CD14-positive monocyte (primary cell): ENCODE data around the gene NOCT. TPM values are rescaled to one million over a fixed set of nuclear protein-coding genes. Genes with fewer than 3 reads are reported as not detected.

Experiments
- DNase-seq, 3 donors: peaks; one replicate each; pipeline ENCODE4 v3.0.0-alpha.2; 2011 to 2022
- H2AFZ ChIP-seq: 2 replicates; pipeline ENCODE4 v1.6.0; 2012; ENCODE audit warnings: mild to moderate bottlenecking, low read depth, low read length, inconsistent platforms; ENCODE audit not compliant: insufficient read depth, poor library complexity, severe bottlenecking
- H3K27ac ChIP-seq, 2 donors: 1 replicate in 1 of 2; 2 replicates in 1 of 2; pipeline ENCODE4 v1.5.1; 2012 to 2013; ENCODE audit warnings: low read length in 2 of 2, control low read depth in 1 of 2, inconsistent platforms in 1 of 2, low read depth in 1 of 2, mild to moderate bottlenecking in 1 of 2
- H3K27me3 ChIP-seq, 2 donors: one replicate each; pipeline versions ENCODE4 v1.6.0 to v1.6.1; 2011 to 2013; ENCODE audit warnings: low read length in 2 of 2; ENCODE audit not compliant: control insufficient read depth in 2 of 2, insufficient read depth in 2 of 2
- H3K36me3 ChIP-seq, 2 donors: replicated peaks in 1 of 2; 1 replicate in 1 of 2; 2 replicates in 1 of 2; pipeline versions ENCODE4 v1.5.1 to v1.6.1; 2012 to 2013; ENCODE audit warnings: low read length in 2 of 2, control low read depth in 1 of 2, inconsistent platforms in 1 of 2, mild to moderate bottlenecking in 1 of 2; ENCODE audit not compliant: insufficient read depth in 2 of 2, control insufficient read depth in 1 of 2
- H3K4me1 ChIP-seq, 2 donors: 1 replicate in 1 of 2; 2 replicates in 1 of 2; pipeline versions ENCODE4 v1.5.1 to v1.6.1; 2012 to 2013; ENCODE audit warnings: low read length in 2 of 2, control low read depth in 1 of 2, inconsistent platforms in 1 of 2, mild to moderate bottlenecking in 1 of 2, moderate library complexity in 1 of 2; ENCODE audit not compliant: insufficient read depth in 2 of 2, control insufficient read depth in 1 of 2
- H3K4me2 ChIP-seq: replicated peaks from 2 replicates; pipeline ENCODE3; 2012; ENCODE audit warnings: low read length, moderate library complexity, mild to moderate bottlenecking; ENCODE audit not compliant: poor library complexity, severe bottlenecking; ENCODE audit errors: extremely low read depth
- H3K4me3 ChIP-seq, 3 experiments: fragments of 200-600 bp in 1 of 3; sonication (generic) in 1 of 3; replicated peaks in 1 of 3; 1 replicate in 2 of 3; 2 replicates in 1 of 3; pipeline ENCODE4 v1.5.1; 2011 to 2013; ENCODE audit warnings: low read length in 3 of 3, mild to moderate bottlenecking in 3 of 3, control low read depth in 2 of 3, low read depth in 2 of 3, inconsistent platforms in 1 of 3, moderate library complexity in 1 of 3
- H3K79me2 ChIP-seq: 2 replicates; pipeline ENCODE4 v1.6.0; 2012; ENCODE audit warnings: mild to moderate bottlenecking, control low read depth, inconsistent platforms, low read length, moderate library complexity; ENCODE audit not compliant: insufficient read depth
- H3K9ac ChIP-seq: 2 replicates; pipeline ENCODE4 v1.6.0; 2017; ENCODE audit warnings: low read length, mild to moderate bottlenecking; ENCODE audit not compliant: insufficient read depth, poor library complexity, severe bottlenecking
- H3K9me3 ChIP-seq, 2 donors: replicated peaks in 1 of 2; 1 replicate in 1 of 2; 2 replicates in 1 of 2; pipeline versions ENCODE4 v1.5.1 to v1.6.1; 2012 to 2013; ENCODE audit warnings: low read length in 2 of 2, control low read depth in 1 of 2; ENCODE audit not compliant: control insufficient read depth in 1 of 2, insufficient read depth in 1 of 2
- H4K20me1 ChIP-seq: 2 replicates; pipeline ENCODE4 v1.6.0; 2012; ENCODE audit warnings: mild to moderate bottlenecking, low read length, control low read depth, moderate library complexity; ENCODE audit not compliant: insufficient read depth
- H3K27ac Mint-ChIP-seq, 7 donors: one replicate each; pipeline ENCODE4 v1.8.0; 2020; ENCODE audit warnings: mild to moderate bottlenecking in 7 of 7, mixed read lengths in 7 of 7, moderate library complexity in 6 of 7, inconsistent platforms in 2 of 7
- H3K27me3 Mint-ChIP-seq, 3 donors: one replicate each; pipeline ENCODE4 v1.8.0; 2021 to 2022; ENCODE audit warnings: low read depth in 3 of 3, mild to moderate bottlenecking in 3 of 3, mixed read lengths in 3 of 3, moderate library complexity in 3 of 3, inconsistent platforms in 1 of 3
- H3K36me3 Mint-ChIP-seq, 2 donors: one replicate each; pipeline ENCODE4 v1.8.0; 2020; ENCODE audit warnings: mixed read lengths in 2 of 2, inconsistent platforms in 1 of 2, mild to moderate bottlenecking in 1 of 2
- H3K4me1 Mint-ChIP-seq: one replicate; pipeline ENCODE4 v1.8.0; 2020; ENCODE audit warnings: mild to moderate bottlenecking, mixed read lengths
- H3K4me3 Mint-ChIP-seq, 2 donors: one replicate each; pipeline ENCODE4 v1.8.0; 2020; ENCODE audit warnings: mild to moderate bottlenecking in 2 of 2, mixed read lengths in 2 of 2, moderate library complexity in 1 of 2
- H3K9me3 Mint-ChIP-seq, 7 donors: one replicate each; pipeline ENCODE4 v1.8.0; 2020 to 2022; ENCODE audit warnings: mixed read lengths in 7 of 7, mild to moderate bottlenecking in 6 of 7, moderate library complexity in 6 of 7, inconsistent platforms in 2 of 7
- WGBS: methylation state at CpG from one replicate; pipeline ENCODE4 v1.1.5; 2013; ENCODE audit warnings: missing lambda C conversion rate; ENCODE audit not compliant: insufficient coverage; 5-methylcytosine and 5-hydroxymethylcytosine counted together
- intact Hi-C, 2 donors: fragments of 100-400 bp; cut with micrococcal nuclease; formaldehyde crosslinking; loops; one replicate each; pipeline versions ENCODE4 v1.15.0 to v1.15.1; 2023
- polyA plus RNA-seq, 3 donors: library from polyadenylated mRNA; depleted of rRNA in 1 of 3; unstranded in 2 of 3; stranded (reverse) in 1 of 3; fragments of 300-500 nt in 2 of 3; fragments of >200 nt in 1 of 3; fragmentation: Illumina TruSeq in 2 of 3; gene quantifications; 1 replicate in 2 of 3; 2 replicates in 1 of 3; pipeline ENCODE4 v1.2.3, GENCODE V29; 2012 to 2021
- TF ChIP-seq, protein P1 (sequence below): fragments of 200-600 bp; IDR thresholded peaks from one replicate; pipeline ENCODE4 v1.8.0; 2022; ENCODE audit warnings: antibody characterized with exemption, mild to moderate bottlenecking

NOCT gene
- polyA plus RNA-seq, 3 donors = 0.54 to 31.5 (median 0.89) TPM

DNA sequence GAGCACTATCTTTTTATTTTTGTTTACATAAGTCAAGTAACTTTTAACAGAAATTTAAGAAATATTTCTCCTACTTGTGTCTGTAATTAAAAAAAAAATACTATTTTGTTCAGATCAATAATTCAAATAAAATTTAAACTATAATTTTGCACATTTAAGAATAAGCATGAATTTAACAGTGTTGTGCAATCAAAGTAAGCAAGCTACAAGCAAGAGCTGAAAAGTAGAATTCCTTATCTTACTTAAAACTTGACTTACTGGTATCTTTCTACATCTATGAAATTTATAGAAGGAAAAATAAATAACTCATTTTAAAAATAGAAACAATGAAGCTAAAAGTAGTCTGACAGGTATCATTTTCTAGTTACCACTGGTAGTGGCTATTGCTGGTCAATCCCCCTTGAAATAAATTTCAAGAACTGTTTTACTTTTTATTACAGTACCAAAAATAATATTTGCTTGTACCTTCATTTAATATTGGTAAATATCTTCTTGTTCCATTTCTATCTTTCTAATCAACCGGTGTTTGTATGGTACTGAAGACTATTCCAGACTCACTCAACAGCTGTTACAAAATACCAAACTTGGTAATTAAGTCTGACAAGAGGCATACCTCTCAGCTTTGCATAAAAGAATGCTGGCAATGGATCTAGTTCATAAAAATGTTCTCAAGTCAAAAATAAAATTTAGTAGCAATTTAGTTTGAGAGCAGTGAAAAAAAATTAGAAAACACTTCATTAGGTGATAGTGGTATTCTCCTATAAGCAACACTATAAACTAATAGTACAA is 62.2 kb downstream of the NOCT start:
- no peak overlapping the region for H3K4me3 Mint-ChIP-seq
- WGBS = no CpG with 5 or more reads among the region's 1 CpG
- H3K27ac ChIP-seq = no peak overlapping the region
- no peaks in the 10 kb centered on the region for H3K9me3 ChIP-seq
- no peak for DNase-seq
- no peak overlapping the region for H3K9ac ChIP-seq
- H3K4me1 Mint-ChIP-seq = peaks cover 26% of the 10 kb centered on the region
- no peak overlapping the region for H2AFZ ChIP-seq
- H3K4me2 ChIP-seq = no peak overlapping the region
- peaks cover 10 to 15% of the 10 kb centered on the region in 2 donors for H3K36me3 ChIP-seq
- H3K79me2 ChIP-seq = peaks cover 100% of the 10 kb centered on the region
- H4K20me1 ChIP-seq = peaks cover 99% of the 10 kb centered on the region
- H3K4me3 ChIP-seq = no peak overlapping the region
- H3K4me1 ChIP-seq = peaks cover 15 to 21% of the 10 kb centered on the region in 2 donors
- peaks cover 6 to 14% of the 10 kb centered on the region in 2 donors for H3K36me3 Mint-ChIP-seq
- peak overlapping the region in 1 of 7 donors; percentile 50 for H3K27ac Mint-ChIP-seq
- intact Hi-C loops = loop anchor here in 1 of 2 donors (5.0 kb wide), 2 partner anchors 35 to 1445 kb away; partner anchors contain the start of gene ELMOD2
- H3K9me3 Mint-ChIP-seq = no peaks in the 10 kb centered on the region
- no peaks in the 10 kb centered on the region for H3K27me3 ChIP-seq
- TF ChIP-seq, protein P1, sequence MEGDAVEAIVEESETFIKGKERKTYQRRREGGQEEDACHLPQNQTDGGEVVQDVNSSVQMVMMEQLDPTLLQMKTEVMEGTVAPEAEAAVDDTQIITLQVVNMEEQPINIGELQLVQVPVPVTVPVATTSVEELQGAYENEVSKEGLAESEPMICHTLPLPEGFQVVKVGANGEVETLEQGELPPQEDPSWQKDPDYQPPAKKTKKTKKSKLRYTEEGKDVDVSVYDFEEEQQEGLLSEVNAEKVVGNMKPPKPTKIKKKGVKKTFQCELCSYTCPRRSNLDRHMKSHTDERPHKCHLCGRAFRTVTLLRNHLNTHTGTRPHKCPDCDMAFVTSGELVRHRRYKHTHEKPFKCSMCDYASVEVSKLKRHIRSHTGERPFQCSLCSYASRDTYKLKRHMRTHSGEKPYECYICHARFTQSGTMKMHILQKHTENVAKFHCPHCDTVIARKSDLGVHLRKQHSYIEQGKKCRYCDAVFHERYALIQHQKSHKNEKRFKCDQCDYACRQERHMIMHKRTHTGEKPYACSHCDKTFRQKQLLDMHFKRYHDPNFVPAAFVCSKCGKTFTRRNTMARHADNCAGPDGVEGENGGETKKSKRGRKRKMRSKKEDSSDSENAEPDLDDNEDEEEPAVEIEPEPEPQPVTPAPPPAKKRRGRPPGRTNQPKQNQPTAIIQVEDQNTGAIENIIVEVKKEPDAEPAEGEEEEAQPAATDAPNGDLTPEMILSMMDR = no peak
- H3K27me3 Mint-ChIP-seq = no peaks in the 10 kb centered on the region

- peaks cover 3 to 12% of the 10 kb centered on the region in 2 donors for H3K36me3 Mint-ChIP-seq
- Histone ChIP-seq H3K4me2 (no peak overlapping the region), H2AFZ (no peak overlapping the region), H3K79me2 (peaks cover 100% of the 10 kb centered on the region), H4K20me1 (peaks cover 88% of the 10 kb centered on the region), H3K9ac (no peak overlapping the region), H3K27me3 (no peaks in the 10 kb centered on the region), H3K9me3 (no peaks in the 10 kb centered on the region), H3K4me1 (peaks cover 15 to 21% of the 10 kb centered on the region in 2 donors), H3K36me3 (peaks cover 0 to 7% of the 10 kb centered on the region in 2 donors), H3K4me3 (no peak overlapping the region), H3K27ac (no peak overlapping the region)
- H3K27ac Mint-ChIP-seq = no peak overlapping the region
- no peaks in the 10 kb centered on the region for H3K27me3 Mint-ChIP-seq
- intact Hi-C loops = loop anchor here in 1 of 2 donors (5.0 kb wide), 2 partner anchors 37 to 1443 kb away; partner anchors contain the start of gene ELMOD2
- peaks cover 0 to 4% (median 0%) of the 10 kb centered on the region in 7 donors for H3K9me3 Mint-ChIP-seq
- WGBS = 90% methylated on average over 4 of the region's 4 CpGs
- TF ChIP-seq, protein P1 = no peak
- no peak overlapping the region for H3K4me3 Mint-ChIP-seq
- no peak for DNase-seq
- H3K4me1 Mint-ChIP-seq = peaks cover 26% of the 10 kb centered on the region
These were observed 63.3 kb downstream of the NOCT start for GRCh38 chr4:139078926-139079325.
